ENCODE data around the gene MMP11.

Gene MMP11

GRCh38 chr22:23803001-23803819 is 30.6 kb downstream of the MMP11 start:
- DNase-seq, result no peak

- no peak for DNase-seq
These were observed 32.2 kb downstream of the MMP11 start for GRCh38 chr22:23804781-23805291.

- no peak for DNase-seq
These were observed 34.2 kb downstream of the MMP11 start for GRCh38 chr22:23806837-23807236.

GRCh38 chr22:23812378-23812777 is 39.7 kb downstream of the MMP11 start:
- DNase-seq, result no peak

GRCh38 chr22:23815541-23816155 is 43.0 kb downstream of the MMP11 start:
- no peak for DNase-seq

- no peak for DNase-seq
These were observed 43.7 kb downstream of the MMP11 start for GRCh38 chr22:23816156-23816976.

- no peak for DNase-seq
These were observed 44.5 kb downstream of the MMP11 start for GRCh38 chr22:23817146-23817545.

GRCh38 chr22:23818541-23818940 is 45.9 kb downstream of the MMP11 start:
- DNase-seq, result no peak

GRCh38 chr22:23820748-23821211 is 48.1 kb downstream of the MMP11 start:
- no peak for DNase-seq

GRCh38 chr22:23822101-23822671 is 49.5 kb downstream of the MMP11 start:
- no peak for DNase-seq

GRCh38 chr22:23823331-23823791 is 50.7 kb downstream of the MMP11 start:
- no peak for DNase-seq

- DNase-seq, result no peak
These were observed 52.0 kb downstream of the MMP11 start for GRCh38 chr22:23824476-23825245.

GRCh38 chr22:23825246-23825905 is 52.7 kb downstream of the MMP11 start:
- no peak for DNase-seq

GRCh38 chr22:23826510-23827350 is 54.1 kb downstream of the MMP11 start:
- no peak for DNase-seq

- DNase-seq, result no peak
These were observed 54.8 kb downstream of the MMP11 start for GRCh38 chr22:23827351-23827995.

- DNase-seq, result no peak
These were observed 56.4 kb downstream of the MMP11 start for GRCh38 chr22:23828800-23829680.

- DNase-seq, result no peak
These were observed 57.3 kb downstream of the MMP11 start for GRCh38 chr22:23829845-23830372.

- DNase-seq, result no peak
These were observed 58.6 kb downstream of the MMP11 start for GRCh38 chr22:23831261-23831660.
